Motor neuron (in vitro differentiated cells): ENCODE results near the gene ADGRB2. TPM values are rescaled to one million over a fixed set of nuclear protein-coding genes. Genes with fewer than 3 reads are reported as not detected.

Source experiments
- ATAC-seq, 8 experiments: fragments of 200-7000 bp; cut with Tn5 transposase; replicated peaks in 6 of 8; 2 replicates each; pipeline ENCODE4 v1.8.0; 2021; ENCODE audit warnings: mild to moderate bottlenecking in 8 of 8, moderate library complexity in 8 of 8
- H3K27ac ChIP-seq, 2 donors: fragments of 250-450 bp; sonication (Bioruptor Pico); 2 replicates each; pipeline ENCODE4 v1.9.0; 2021; ENCODE audit warnings: antibody characterized with exemption in 2 of 2, mild to moderate bottlenecking in 2 of 2, moderate library complexity in 1 of 2
- H3K4me1 ChIP-seq, 2 donors: fragments of 250-450 bp; sonication (Bioruptor Pico); replicated peaks in 1 of 2; 2 replicates each; pipeline ENCODE4 v1.6.1; 2021; ENCODE audit warnings: antibody characterized with exemption in 2 of 2, mild to moderate bottlenecking in 2 of 2, moderate library complexity in 1 of 2
- H3K4me3 ChIP-seq, 5 donors: fragments of 250-450 bp; sonication (Bioruptor Pico); 2 replicates each; pipeline ENCODE4 v1.9.0; 2021; ENCODE audit warnings: antibody characterized with exemption in 5 of 5, mild to moderate bottlenecking in 5 of 5, moderate library complexity in 4 of 5
- WGBS, 10 experiments: fragments of 450-650 bp; shearing (Covaris generic); methylation state at CpG; one replicate each; pipeline ENCODE4 v1.0.0; 2022; 5-methylcytosine and 5-hydroxymethylcytosine counted together
- in situ Hi-C, 9 experiments: fragments of 400-800 bp; cut with MboI; loops; one replicate each; pipeline ENCODE4 v1.15.0; 2021; ENCODE audit warnings: low sequenced_read_pairs in 9 of 9, low pct_unique_long_range_greater_than_20kb in 2 of 9; ENCODE audit not compliant: unreplicated experiment in 9 of 9
- total RNA-seq, 8 experiments: library from RNA; unstranded; fragments of 300-600 nt; gene quantifications; 2 replicates each; pipeline versions ENCODE4 v1.2.3 to v1.2.4, GENCODE V29; 2022

The ADGRB2 gene
- total RNA-seq, 8 experiments from 2014 or later, result 3.7 to 60.2 (median 35.4) TPM

GRCh38 chr1:31748365-31748764 is 15.8 kb downstream of the ADGRB2 start:
- ATAC-seq, result peak in 1 of 8 experiments; percentile 64
- in situ Hi-C loops, result no loop called here
- Histone ChIP-seq H3K4me1 (peaks cover 45 to 49% of the 10 kb centered on the region in 2 donors), H3K27ac (no peak overlapping the region), H3K4me3 (no peak overlapping the region)
- WGBS, 10 experiments, result 50 to 100% methylated on average over 1 to 3 of the region's 4 CpGs; no CpG with 5 or more reads in 8 of the 10 experiments

GRCh38 chr1:31747304-31747703 is 16.8 kb downstream of the ADGRB2 start:
- Histone ChIP-seq H3K27ac (no peak overlapping the region), H3K4me3 (no peak overlapping the region), H3K4me1 (peaks cover 43 to 50% of the 10 kb centered on the region in 2 donors)
- 60 to 100% (median 83%) methylated on average over 1 of the region's 1 CpG; no CpG with 5 or more reads in 6 of the 10 experiments for WGBS, 10 experiments
- in situ Hi-C loops, result no loop called here
- ATAC-seq, result no peak

- 56 to 100% (median 80%) methylated on average over 1 to 7 of the region's 7 CpGs; no CpG with 5 or more reads in 3 of the 10 experiments for WGBS, 10 experiments
- ATAC-seq, result no peak
- Histone ChIP-seq H3K27ac (no peak overlapping the region), H3K4me1 (peaks cover 38 to 48% of the 10 kb centered on the region in 2 donors), H3K4me3 (no peak overlapping the region)
- in situ Hi-C loops, result no loop called here
Measured at GRCh38 chr1:31746687-31747086, 17.5 kb downstream of the ADGRB2 start.

- 40 to 80% (median 63%) methylated on average over 2 to 7 of the region's 15 CpGs; no CpG with 5 or more reads in 3 of the 10 experiments for WGBS, 10 experiments
- in situ Hi-C loops, result no loop called here
- no peak overlapping the region for H3K4me3 ChIP-seq
- peak in 3 of 8 experiments; percentile 8 to 71 (median 49) for ATAC-seq
- no peak overlapping the region for H3K27ac ChIP-seq
- peaks cover 36 to 43% of the 10 kb centered on the region in 2 donors for H3K4me1 ChIP-seq
Measured at GRCh38 chr1:31745946-31746670, 18.0 kb downstream of the ADGRB2 start.

- WGBS, 10 experiments, result 0 to 82% (median 39%) methylated on average over 1 to 3 of the region's 4 CpGs; no CpG with 5 or more reads in 4 of the 10 experiments
- no peak overlapping the region for H3K27ac ChIP-seq
Measured at GRCh38 chr1:31745096-31745945, 18.8 kb downstream of the ADGRB2 start.

GRCh38 chr1:31744165-31744888 is 19.8 kb downstream of the ADGRB2 start:
- H3K4me3 ChIP-seq, result no peak overlapping the region
- WGBS, 10 experiments, result 72 to 100% (median 94%) methylated on average over 1 to 13 of the region's 28 CpGs; no CpG with 5 or more reads in 3 of the 10 experiments
- H3K27ac ChIP-seq, result no peak overlapping the region
- H3K4me1 ChIP-seq, result peaks cover 26 to 36% of the 10 kb centered on the region in 2 donors
- in situ Hi-C loops, result no loop called here
- ATAC-seq, result no peak

More at GRCh38 chr1:31745096-31745945, 18.8 kb downstream of the ADGRB2 start:
- peak; percentile 74 to 96 (median 82) for ATAC-seq
- in situ Hi-C loops, result no loop called here
- Histone ChIP-seq H3K4me1 (peaks cover 28 to 35% of the 10 kb centered on the region in 2 donors), H3K4me3 (no peak overlapping the region)

GRCh38 chr1:31742462-31743212 is 21.5 kb downstream of the ADGRB2 start:
- no peak overlapping the region for H3K4me3 ChIP-seq
- ATAC-seq, result no peak
- WGBS, 10 experiments, result 74 to 100% (median 80%) methylated on average over 1 to 19 of the region's 32 CpGs; no CpG with 5 or more reads in 3 of the 10 experiments
- H3K4me1 ChIP-seq, result peaks cover 26 to 40% of the 10 kb centered on the region in 2 donors
- in situ Hi-C loops, result no loop called here
- H3K27ac ChIP-seq, result no peak overlapping the region

GRCh38 chr1:31739346-31739745 is 24.8 kb downstream of the ADGRB2 start:
- in situ Hi-C loops, result no loop called here
- no peak overlapping the region for H3K27ac ChIP-seq
- peak; percentile 69 to 97 (median 88) for ATAC-seq
- WGBS, 10 experiments, result 10 to 63% (median 46%) methylated on average over 2 to 7 of the region's 12 CpGs; no CpG with 5 or more reads in 4 of the 10 experiments
- H3K4me1 ChIP-seq, result peaks cover 12 to 20% of the 10 kb centered on the region in 2 donors
- no peak overlapping the region for H3K4me3 ChIP-seq

- in situ Hi-C loops, result no loop called here
- 80 to 100% (median 92%) methylated on average over 1 to 5 of the region's 18 CpGs; no CpG with 5 or more reads in 7 of the 10 experiments for WGBS, 10 experiments
- Histone ChIP-seq H3K4me3 (no peak overlapping the region), H3K4me1 (peaks cover 0 to 9% of the 10 kb centered on the region in 2 donors), H3K27ac (no peak overlapping the region)
- ATAC-seq, result peak in 2 of 8 experiments; percentile 18 to 44
Measured at GRCh38 chr1:31736675-31737074, 27.5 kb downstream of the ADGRB2 start.

GRCh38 chr1:31735571-31735970 is 28.6 kb downstream of the ADGRB2 start:
- WGBS, 10 experiments, result 90 to 92% methylated on average over 6 to 9 of the region's 10 CpGs; no CpG with 5 or more reads in 8 of the 10 experiments
- ATAC-seq, result no peak
- in situ Hi-C loops, result no loop called here
- Histone ChIP-seq H3K4me1 (peaks cover 0 to 9% of the 10 kb centered on the region in 2 donors), H3K27ac (no peak overlapping the region), H3K4me3 (no peak overlapping the region)

- H3K4me1 ChIP-seq, result peaks cover 0 to 7% of the 10 kb centered on the region in 2 donors
- no peak for ATAC-seq
- no peak overlapping the region for H3K4me3 ChIP-seq
- WGBS, 10 experiments, result 100% methylated on average over 1 of the region's 7 CpGs; no CpG with 5 or more reads in 8 of the 10 experiments
- in situ Hi-C loops, result no loop called here
- H3K27ac ChIP-seq, result no peak overlapping the region
Measured at GRCh38 chr1:31734582-31735107, 29.5 kb downstream of the ADGRB2 start.
